ENCODE measurements around the gene SEZ6L2. TPM values are rescaled to one million over a fixed set of nuclear protein-coding genes. Genes with fewer than 3 reads are reported as not detected.
"Not testable (repeated sequence)": the region's sequence is repeated elsewhere in the genome, so short reads cannot be mapped to it uniquely, and the experiment has no call there.

The SEZ6L2 gene
- total RNA-seq, 2 donors from 2014 or later = 0.31 to 0.44 TPM

DNA sequence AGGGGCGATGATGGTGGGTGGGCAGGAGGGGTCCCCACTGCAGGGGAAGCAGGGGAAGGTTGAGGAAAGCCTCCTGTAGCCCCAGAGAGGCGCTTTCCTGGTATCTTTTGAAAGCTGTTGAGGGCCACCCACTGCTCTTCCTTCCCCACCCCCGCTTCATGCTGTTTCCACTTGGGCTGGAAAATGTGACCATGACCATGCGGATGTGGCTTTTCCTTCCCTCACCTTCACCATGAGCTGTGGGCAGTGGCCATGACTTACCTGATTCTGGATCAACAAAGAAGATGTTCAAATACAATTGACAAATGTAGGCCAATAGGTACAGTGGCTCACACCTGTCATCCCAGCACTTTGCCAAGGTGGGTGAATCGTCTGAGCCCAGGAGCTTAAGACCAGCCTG lies 65.3 kb downstream of the SEZ6L2 start:
- ATAC-seq (replicated peaks in 1 of 2) (no peak), DNase-seq (no peak)
- Mint-ChIP-seq H3K4me3 (no peak overlapping the region), H3K4me1 (ENCODE audit: low read depth) (peaks cover 11% of the 10 kb centered on the region), H3K27ac (no peak overlapping the region), H3K36me3 (ENCODE audit: insufficient read depth in 2 of 2) (peaks cover 9 to 17% of the 10 kb centered on the region in 2 donors), H3K9me3 (no peaks in the 10 kb centered on the region), H3K27me3 (ENCODE audit: low read depth) (no peaks in the 10 kb centered on the region)

- Mint-ChIP-seq H3K36me3 (ENCODE audit: insufficient read depth in 2 of 2) (peaks cover 9 to 17% of the 10 kb centered on the region in 2 donors), H3K4me1 (ENCODE audit: low read depth) (peaks cover 11% of the 10 kb centered on the region)
- H3K27me3 Mint-ChIP-seq (ENCODE audit: low read depth); H3K4me3 Mint-ChIP-seq; H3K27ac Mint-ChIP-seq; H3K9me3 Mint-ChIP-seq; DNase-seq; ATAC-seq (replicated peaks in 1 of 2): not testable (repeated sequence)
Measured at GRCh38 chr16:29833219-29833618, 66.1 kb downstream of the SEZ6L2 start.

GRCh38 chr16:29831490-29831889 lies 67.9 kb downstream of the SEZ6L2 start:
- Mint-ChIP-seq H3K4me3 (no peak overlapping the region), H3K36me3 (ENCODE audit: insufficient read depth in 2 of 2) (peaks cover 6 to 12% of the 10 kb centered on the region in 2 donors), H3K27ac (no peak overlapping the region), H3K4me1 (ENCODE audit: low read depth) (peaks cover 27% of the 10 kb centered on the region), H3K9me3 (no peaks in the 10 kb centered on the region), H3K27me3 (ENCODE audit: low read depth) (no peaks in the 10 kb centered on the region)
- DNase-seq (no peak), ATAC-seq (replicated peaks in 1 of 2) (no peak)

DNA sequence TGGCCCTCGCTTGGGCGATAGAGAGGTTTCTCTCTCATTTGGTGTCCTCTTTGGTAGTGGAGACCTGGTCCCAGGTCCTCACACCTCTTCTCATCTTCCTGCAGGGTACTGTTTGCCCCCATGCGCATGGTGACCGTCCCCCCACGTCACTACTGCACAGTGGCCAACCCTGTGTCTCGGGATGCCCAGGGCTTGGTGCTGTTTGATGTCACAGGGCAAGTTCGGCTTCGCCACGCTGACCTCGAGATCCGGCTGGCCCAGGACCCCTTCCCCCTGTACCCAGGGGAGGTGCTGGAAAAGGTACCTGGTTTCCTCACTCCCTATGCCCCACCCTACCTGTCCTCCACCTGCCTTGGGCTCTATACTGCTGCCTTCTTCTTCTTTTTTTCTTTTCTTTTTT lies 68.6 kb downstream of the SEZ6L2 start:
- peaks cover 34% of the 10 kb centered on the region for H3K4me1 Mint-ChIP-seq (ENCODE audit: low read depth)
- peaks cover 6 to 9% of the 10 kb centered on the region in 2 donors for H3K36me3 Mint-ChIP-seq (ENCODE audit: insufficient read depth in 2 of 2)
- DNase-seq (no peak), ATAC-seq (replicated peaks in 1 of 2) (no peak)
- no peak overlapping the region for H3K27ac Mint-ChIP-seq
- no peaks in the 10 kb centered on the region for H3K9me3 Mint-ChIP-seq
- H3K4me3 Mint-ChIP-seq = no peak overlapping the region
- H3K27me3 Mint-ChIP-seq (ENCODE audit: low read depth) = no peaks in the 10 kb centered on the region

- Mint-ChIP-seq H3K4me1 (ENCODE audit: low read depth) (peaks cover 64% of the 10 kb centered on the region), H3K36me3 (ENCODE audit: insufficient read depth in 2 of 2) (peaks cover 0 to 3% of the 10 kb centered on the region in 2 donors), H3K9me3 (no peaks in the 10 kb centered on the region), H3K27me3 (ENCODE audit: low read depth) (no peaks in the 10 kb centered on the region), H3K4me3 (peak overlapping the region; percentile 72 to 75), H3K27ac (no peak overlapping the region)
- no peak for ATAC-seq (replicated peaks in 1 of 2)
- DNase-seq = no peak
Measured at GRCh38 chr16:29826342-29826695, 73.0 kb downstream of the SEZ6L2 start.

- Mint-ChIP-seq H3K4me1 (ENCODE audit: low read depth) (peaks cover 64% of the 10 kb centered on the region), H3K36me3 (ENCODE audit: insufficient read depth in 2 of 2) (peaks cover 5 to 7% of the 10 kb centered on the region in 2 donors), H3K27ac (peak overlapping the region; percentile 94), H3K4me3 (peak overlapping the region; percentile 72 to 75), H3K9me3 (no peaks in the 10 kb centered on the region), H3K27me3 (ENCODE audit: low read depth) (no peaks in the 10 kb centered on the region)
- DNase-seq = peak; percentile 73 to 74
- peak; percentile 70 to 73 for ATAC-seq (replicated peaks in 1 of 2)
Measured at GRCh38 chr16:29825145-29826044, 74.0 kb downstream of the SEZ6L2 start.

DNA sequence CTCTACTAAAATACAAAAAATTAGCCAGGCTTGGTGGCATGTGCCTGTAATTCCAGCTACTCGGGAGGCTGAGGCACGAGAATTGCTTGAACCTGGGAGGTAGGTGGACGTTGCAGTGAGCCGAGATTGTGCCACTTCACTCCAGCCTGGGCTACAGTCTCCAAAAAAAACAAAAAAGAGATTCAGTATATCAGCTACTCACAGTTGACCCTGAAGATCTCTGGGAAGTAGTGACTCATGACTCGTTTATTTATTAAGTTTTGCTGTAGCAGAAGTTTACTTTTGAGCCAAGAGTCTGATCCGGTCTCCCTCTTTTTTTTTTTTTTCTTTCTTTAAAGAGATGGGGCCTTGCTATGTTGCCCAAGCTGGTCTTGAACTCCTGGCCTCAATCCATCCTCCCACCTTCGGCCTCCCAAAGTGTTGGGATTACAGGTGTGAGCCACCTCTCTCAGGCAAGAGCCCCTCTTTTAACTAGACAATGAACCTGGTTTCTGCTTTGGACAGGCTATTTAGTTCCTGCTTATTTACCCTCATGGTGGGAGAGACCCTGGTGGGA lies 74.7 kb downstream of the SEZ6L2 start:
- peak overlapping the region; percentile 72 to 75 for H3K4me3 Mint-ChIP-seq
- no peaks in the 10 kb centered on the region for H3K9me3 Mint-ChIP-seq
- DNase-seq (no peak), ATAC-seq (replicated peaks in 1 of 2) (no peak)
- H3K27ac Mint-ChIP-seq = peak overlapping the region; percentile 94
- peaks cover 7 to 11% of the 10 kb centered on the region in 2 donors for H3K36me3 Mint-ChIP-seq (ENCODE audit: insufficient read depth in 2 of 2)
- peaks cover 69% of the 10 kb centered on the region for H3K4me1 Mint-ChIP-seq (ENCODE audit: low read depth)
- no peaks in the 10 kb centered on the region for H3K27me3 Mint-ChIP-seq (ENCODE audit: low read depth)

- Mint-ChIP-seq H3K27me3 (ENCODE audit: low read depth) (no peaks in the 10 kb centered on the region), H3K4me1 (ENCODE audit: low read depth) (peaks cover 84% of the 10 kb centered on the region), H3K36me3 (ENCODE audit: insufficient read depth in 2 of 2) (peaks cover 15 to 29% of the 10 kb centered on the region in 2 donors), H3K9me3 (no peaks in the 10 kb centered on the region), H3K4me3 (peak overlapping the region; percentile 83 to 97), H3K27ac (peak overlapping the region; percentile 97)
- DNase-seq (no peak), ATAC-seq (replicated peaks in 1 of 2) (no peak)
Measured at GRCh38 chr16:29821643-29822115, 77.7 kb downstream of the SEZ6L2 start.

Other genes starting within 250 kb of the SEZ6L2 start
- 10 to 100 TPM; 77.4 to 84.4 TPM for gene SPN, start 236.3 kb downstream of the SEZ6L2 start, total RNA-seq
- gene QPRT, start 220.4 kb downstream of the SEZ6L2 start, total RNA-seq = 1 to 10 TPM; 4.5 to 5.6 TPM
- gene C16orf54, start 153.6 kb downstream of the SEZ6L2 start, total RNA-seq = 10 to 100 TPM; 23.7 to 25.9 TPM
- not detected for gene ZG16, start 121.3 kb downstream of the SEZ6L2 start, total RNA-seq
- gene KIF22, start 108.8 kb downstream of the SEZ6L2 start, total RNA-seq = 100 to 1,000 TPM; 153 to 180 TPM
- gene MAZ, start 93.0 kb downstream of the SEZ6L2 start, total RNA-seq = 100 to 1,000 TPM; 266 to 329 TPM
- gene PRRT2, start 87.4 kb downstream of the SEZ6L2 start, total RNA-seq = 1 to 10 TPM; 2.4 to 2.8 TPM
- gene PAGR1, start 83.4 kb downstream of the SEZ6L2 start, total RNA-seq = 10 to 100 TPM; 14.8 to 17.8 TPM
- gene MVP, start 79.1 kb downstream of the SEZ6L2 start, total RNA-seq = 100 to 1,000 TPM; 148 to 161 TPM
- 10 to 100 TPM; 48.7 to 56.0 TPM for gene CDIPT, start 36.3 kb downstream of the SEZ6L2 start, total RNA-seq
- under 1 TPM; 0.82 to 0.93 TPM for gene ASPHD1, start 938 bp upstream of the SEZ6L2 start, total RNA-seq
- 10 to 100 TPM; 45.3 to 46.8 TPM for gene KCTD13, start 26.7 kb upstream of the SEZ6L2 start, total RNA-seq
- gene TMEM219, start 62.5 kb upstream of the SEZ6L2 start, total RNA-seq = 10 to 100 TPM; 84.5 to 84.7 TPM
- gene TAOK2, start 74.3 kb upstream of the SEZ6L2 start, total RNA-seq = 10 to 100 TPM; 31.1 to 35.0 TPM
- 10 to 100 TPM; 38.8 to 45.8 TPM for gene HIRIP3, start 96.1 kb upstream of the SEZ6L2 start, total RNA-seq
- gene INO80E, start 96.7 kb upstream of the SEZ6L2 start, total RNA-seq = 100 to 1,000 TPM in 1 of 2 donors, 10 to 100 TPM in 1; 98.5 to 116 TPM
- gene DOC2A, start 111.5 kb upstream of the SEZ6L2 start, total RNA-seq = under 1 TPM in 1 of 2 donors, not detected in 1; 0.43 TPM
- gene C16orf92, start 123.6 kb upstream of the SEZ6L2 start, total RNA-seq = not detected
- 1 to 10 TPM; 4.5 to 6.9 TPM for gene TLCD3B, start 131.7 kb upstream of the SEZ6L2 start, total RNA-seq
- 100 to 1,000 TPM; 857 to 918 TPM for gene ALDOA, start 166.2 kb upstream of the SEZ6L2 start, total RNA-seq
- gene PPP4C, start 176.4 kb upstream of the SEZ6L2 start, total RNA-seq = 100 to 1,000 TPM; 114 to 124 TPM
- 1 to 10 TPM; 4.2 to 5.8 TPM for gene TBX6, start 192.4 kb upstream of the SEZ6L2 start, total RNA-seq
- 10 to 100 TPM; 60.2 to 77.8 TPM for gene YPEL3, start 196.7 kb upstream of the SEZ6L2 start, total RNA-seq
- 10 to 100 TPM; 13.9 to 20.5 TPM for gene GDPD3, start 214.0 kb upstream of the SEZ6L2 start, total RNA-seq
- gene MAPK3, start 223.7 kb upstream of the SEZ6L2 start, total RNA-seq = 100 to 1,000 TPM in 1 of 2 donors, 10 to 100 TPM in 1; 84.8 to 103 TPM

Measured in activated T-cell treated with anti-CD3 and anti-CD28 coated beads, Interleukin-2, amount 50 U/mL, for 72 hours (primary cell).